NCI-H187 (cell line): ENCODE measurements around the gene SLC27A2.
"Not testable (repeated sequence)": the region's sequence is repeated elsewhere in the genome, so short reads cannot be mapped to it uniquely, and the experiment has no call there.

Experiments used
- DNase-seq, 2 experiments: peaks; one replicate each; lab custom pipeline; 2025; lab: John Stamatoyannopoulos, UW

The SLC27A2 gene

DNA sequence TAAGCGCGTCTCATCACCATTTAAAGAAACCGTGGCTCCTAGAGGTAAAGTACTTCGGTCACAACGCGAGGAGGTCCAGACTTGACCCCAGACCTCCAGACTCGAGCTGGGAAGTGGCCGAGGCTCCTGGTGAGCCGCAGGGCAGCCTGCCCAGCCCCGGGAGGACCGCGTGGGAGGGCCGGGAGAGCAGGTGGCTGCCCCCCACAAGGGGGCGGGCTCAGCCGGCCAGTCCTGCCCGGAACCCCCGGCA lies at the start of gene SLC27A2:
Gene SLC27A2 (plus strand): TSS at position 228 of the 250 bp plus-strand sequence. CDS start 232 bp downstream, outside the sequence.
- peak in 1 of 2 experiments; percentile 36 for DNase-seq

DNA sequence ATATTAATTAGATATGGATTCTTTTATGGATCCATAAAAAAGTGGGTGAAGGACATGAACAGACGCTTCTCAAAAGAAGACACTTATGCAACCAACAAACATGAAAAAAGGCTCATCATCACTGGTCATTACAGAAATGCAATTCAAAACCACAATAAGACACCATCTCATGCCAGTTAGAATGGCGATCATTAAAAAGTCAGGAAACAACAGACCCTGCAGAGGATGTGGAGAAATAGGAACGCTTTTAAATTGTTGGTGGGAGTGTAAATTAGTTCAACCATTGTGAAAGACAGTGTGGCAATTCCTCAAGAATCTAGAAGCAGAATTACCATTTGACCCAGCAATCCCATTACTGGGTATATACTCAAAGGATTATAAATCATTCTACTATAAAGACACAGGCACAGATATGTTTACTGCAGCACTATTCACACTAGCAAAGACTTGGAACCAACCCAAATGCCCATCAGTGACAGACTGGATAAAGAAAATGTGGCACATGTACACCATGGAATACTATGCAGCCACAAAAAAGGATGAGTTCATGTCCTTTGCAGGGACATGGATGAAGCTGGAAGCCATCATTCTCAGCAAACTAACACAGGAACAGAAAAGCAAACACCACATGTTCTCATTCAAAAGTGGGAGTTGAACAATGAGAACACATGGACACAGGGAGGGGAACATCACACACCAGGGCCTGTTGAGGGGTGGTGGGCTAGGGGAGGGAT lies 49.6 kb upstream of the SLC27A2 start:
- DNase-seq, result not testable (repeated sequence)

DNA sequence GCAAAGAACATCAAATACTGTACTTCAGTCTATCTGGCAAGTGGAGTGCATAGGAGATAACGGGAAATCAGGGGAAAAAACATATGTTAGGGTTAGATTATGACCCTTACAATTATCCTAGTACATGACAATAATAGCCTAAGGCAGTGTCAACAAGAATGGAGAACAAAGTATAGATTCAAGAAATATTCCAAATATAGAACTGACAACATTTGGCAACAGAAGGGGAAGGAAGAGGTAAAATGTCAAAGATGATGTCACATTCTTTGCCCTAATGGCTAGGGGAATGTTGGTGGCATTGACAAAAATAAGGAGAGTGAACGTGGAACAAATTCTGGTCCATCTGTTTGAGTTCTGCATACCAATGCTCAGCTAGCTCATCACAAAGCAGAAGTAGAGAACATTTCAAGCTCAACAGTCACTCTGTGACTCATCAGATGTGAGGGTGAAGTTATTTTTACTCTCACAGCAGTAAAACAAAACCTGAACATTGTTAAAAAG lies 47.4 kb upstream of the SLC27A2 start:
- no peak for DNase-seq

DNA sequence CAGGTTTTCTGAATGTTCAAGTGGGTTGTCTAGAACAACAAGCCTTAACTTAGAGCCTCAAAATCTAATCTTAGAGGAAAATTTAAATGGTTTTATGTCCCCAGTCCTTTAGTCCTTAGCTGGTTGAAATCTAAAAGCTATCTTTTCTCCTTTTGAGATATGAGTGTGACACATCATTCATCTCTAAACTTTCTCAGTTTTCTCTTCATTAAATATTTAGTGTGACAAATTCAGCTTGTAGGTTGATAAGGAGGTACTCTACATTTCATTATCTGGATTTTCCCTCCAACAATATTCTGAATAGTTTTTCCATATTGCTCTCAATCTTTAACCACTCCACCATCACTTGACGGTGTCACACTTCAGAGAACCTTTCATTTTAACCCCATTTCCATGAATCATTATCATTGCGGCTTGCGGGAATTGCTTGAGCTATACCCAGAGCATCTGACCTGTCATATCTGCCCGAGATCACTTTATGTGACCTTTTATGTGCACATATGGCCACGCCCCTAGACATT lies 46.9 kb upstream of the SLC27A2 start:
- DNase-seq, result no peak

DNA sequence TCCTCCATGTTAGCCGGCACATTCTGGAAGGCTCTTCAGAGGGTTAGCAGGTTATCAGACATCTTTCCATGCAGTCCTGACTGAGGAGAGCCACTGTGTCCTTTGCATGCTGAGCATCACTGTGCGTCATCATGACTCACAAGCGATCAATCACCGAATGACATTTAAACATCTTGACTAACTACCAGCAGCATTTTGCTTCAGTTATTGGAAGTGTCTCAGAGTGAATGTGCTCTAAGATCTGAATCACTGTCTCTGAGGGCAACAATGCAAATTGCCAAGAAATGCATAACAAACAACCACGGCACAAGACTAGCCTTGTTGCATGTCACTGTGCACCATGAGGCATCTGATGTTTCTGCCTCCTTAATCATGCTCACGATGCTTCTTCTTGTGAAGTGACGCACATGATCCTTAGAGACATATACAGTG lies 44.6 kb upstream of the SLC27A2 start:
- DNase-seq, result no peak

DNA sequence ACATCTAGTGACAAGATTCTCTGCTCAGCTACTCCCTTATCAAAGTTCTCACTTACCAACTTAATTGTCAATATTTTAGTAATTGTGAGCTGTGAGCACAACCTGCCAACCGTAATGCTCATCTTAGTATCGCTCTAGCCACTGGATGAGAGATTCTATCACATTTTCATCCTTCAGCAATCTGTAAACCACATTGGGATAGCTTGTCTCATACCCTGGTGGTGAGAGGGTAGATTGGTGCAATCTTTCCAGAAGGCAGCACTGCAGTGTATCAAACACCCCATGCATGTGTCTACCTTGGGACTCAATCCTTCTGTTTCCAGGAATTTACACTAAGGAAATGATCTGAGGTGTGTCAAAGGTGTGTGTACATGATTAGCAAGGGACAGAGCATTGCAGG lies 44.1 kb upstream of the SLC27A2 start:
- no peak for DNase-seq

DNA sequence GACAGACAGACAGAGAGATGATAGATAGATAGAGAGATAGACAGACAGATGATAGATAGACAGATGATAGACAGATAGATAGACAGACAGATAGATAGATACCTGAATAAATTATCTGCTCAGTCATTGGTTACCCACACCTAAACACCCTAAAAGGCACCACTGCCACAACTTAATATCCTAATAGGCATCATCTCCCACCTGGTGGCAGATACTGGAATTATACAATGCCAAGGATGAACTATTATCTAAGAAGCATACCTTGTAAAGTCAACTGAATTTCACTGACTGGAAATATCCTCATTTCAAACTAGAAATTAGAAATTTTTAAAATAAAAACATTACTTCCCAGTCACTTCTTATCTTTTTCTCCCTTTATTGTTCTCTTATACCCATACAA lies 43.6 kb upstream of the SLC27A2 start:
- DNase-seq, result no peak

DNA sequence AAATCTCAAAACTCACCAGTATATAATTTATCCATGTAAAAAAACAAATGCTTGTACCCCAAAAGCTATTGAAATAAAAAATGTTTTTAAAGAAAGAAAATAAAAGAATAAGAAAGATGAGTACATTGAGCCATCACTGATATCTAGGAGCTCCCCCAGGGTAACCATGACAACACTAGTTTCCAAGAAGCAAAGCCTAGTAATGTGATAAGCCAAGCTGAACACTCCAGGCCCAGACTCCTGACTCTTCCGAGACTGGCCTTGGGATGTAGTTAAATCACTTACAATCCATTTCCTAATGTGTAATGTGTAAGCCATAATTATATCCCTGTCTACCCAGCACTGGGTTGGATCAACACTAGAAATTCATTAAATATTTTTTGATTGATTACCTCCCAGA lies 41.9 kb upstream of the SLC27A2 start:
- no peak for DNase-seq

DNA sequence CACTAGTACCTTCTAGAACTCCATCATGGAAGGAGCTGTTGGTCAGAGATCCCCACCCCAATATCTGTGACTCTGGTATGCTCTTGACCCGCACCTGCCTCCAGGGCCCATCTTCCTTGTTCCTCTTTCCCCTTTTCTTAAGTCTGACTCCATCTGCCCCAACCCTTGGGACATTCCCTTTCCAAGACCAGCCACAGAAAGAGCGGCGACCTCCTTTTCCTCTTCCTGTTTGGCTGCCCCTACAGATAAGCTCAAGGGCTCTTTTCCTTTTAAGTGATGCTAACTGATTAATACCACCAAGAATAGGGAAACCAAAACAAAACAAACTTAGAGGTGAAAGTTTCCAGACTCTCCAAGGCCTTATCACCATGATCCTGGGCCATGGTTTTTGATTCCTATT lies 41.0 kb upstream of the SLC27A2 start:
- no peak for DNase-seq

DNA sequence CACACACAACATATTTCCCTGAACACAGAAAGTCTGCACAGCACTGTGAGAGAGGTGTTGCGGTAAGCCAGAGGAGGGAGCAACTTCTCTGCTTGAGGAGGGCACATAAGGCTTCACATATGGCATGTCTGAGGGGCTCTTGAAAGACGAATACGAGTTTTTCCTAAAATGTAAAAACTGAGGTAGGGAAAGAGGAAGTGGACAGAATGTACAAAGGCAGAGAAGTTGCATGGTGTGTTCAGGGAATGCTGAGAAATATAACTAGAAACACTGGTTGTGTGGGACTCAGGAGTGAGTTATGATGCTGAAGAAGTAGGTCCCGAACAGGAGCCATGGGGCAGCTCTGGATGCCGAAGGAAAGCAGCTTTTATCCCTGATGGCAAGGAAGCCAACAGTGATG lies 40.1 kb upstream of the SLC27A2 start:
- DNase-seq, result no peak

DNA sequence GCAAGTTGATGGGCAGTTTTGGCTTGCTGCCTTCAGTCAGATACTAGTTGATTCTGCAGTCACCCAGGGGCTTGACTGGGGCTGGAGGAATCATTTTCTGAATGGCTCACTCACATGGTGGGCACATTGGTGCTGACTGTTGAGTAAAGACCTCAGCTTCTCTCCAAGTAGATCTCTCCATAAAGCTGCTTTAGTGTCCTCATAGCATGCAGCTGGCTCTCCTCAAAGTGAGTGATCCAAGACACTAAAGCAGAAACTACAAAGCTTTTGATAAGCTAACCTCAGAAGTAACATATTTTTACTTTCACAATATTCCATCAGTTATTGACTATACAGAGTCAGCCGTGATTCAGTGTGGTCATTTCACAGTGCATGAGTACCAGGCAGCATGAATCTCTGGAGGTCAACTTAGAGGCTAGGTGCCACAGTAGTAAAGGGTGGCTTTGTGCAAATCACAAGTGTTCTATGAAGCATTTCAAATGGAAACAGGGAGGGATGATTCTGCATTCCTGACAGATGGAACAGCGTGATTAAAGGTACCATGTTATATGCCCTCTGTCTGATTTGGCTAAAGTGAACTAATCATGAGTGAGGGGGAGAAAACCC lies 38.6 kb upstream of the SLC27A2 start:
- no peak for DNase-seq

DNA sequence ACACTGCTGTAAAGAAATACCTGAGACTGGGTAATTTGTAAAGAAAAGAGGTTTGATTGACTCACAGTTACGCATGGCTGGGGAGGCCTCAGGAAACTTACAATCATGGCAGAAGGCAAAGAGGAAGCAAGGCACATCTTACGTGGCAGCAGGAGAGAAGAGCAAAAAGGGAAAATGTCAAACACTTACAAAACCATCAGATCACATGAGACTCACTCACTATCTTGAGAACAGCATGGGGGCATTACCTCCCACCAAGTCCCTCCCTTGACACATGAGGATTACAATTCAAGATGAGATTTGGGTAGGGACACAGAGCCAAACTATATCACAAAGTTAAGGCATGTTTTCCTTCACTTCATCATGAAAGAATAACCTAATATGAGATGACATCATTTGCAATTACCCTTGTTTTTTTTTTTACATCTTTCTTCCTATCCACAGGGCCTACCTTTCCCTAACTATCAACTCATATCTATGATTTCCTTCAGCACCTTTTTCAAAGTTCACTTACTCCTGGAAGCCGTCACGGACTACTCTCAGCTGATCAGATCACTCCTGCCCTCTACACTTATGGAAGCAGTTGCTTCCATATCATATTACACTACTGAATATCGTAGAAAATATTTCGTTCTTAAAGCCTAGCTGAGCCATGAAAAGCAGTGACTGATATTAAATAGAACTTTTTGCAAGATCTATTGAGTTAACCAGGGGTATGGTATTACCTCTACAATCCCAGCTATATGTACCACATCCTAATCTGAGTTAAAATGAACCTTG lies 37.5 kb upstream of the SLC27A2 start:
- no peak for DNase-seq

DNA sequence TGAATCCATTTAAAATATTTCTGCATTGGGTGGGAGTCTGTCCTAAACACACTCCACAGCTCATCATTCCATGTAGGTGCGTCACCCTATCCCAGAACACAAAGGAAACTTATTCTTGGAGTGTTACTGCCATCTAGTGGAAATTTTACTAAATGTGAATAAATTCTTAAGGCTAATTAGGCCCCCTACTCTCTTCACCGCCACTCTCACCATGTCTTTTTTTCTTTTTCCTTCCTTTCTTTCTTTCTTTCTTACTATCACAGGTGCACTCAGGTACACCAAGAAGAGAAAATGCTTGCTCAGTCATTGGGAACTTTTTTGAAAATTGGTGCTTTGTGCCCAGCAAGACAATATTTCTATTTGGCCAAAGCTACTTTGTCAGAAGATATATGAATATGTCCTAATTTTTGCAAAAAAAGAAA lies 36.5 kb upstream of the SLC27A2 start:
- peak in 1 of 2 experiments; percentile 7 for DNase-seq

DNA sequence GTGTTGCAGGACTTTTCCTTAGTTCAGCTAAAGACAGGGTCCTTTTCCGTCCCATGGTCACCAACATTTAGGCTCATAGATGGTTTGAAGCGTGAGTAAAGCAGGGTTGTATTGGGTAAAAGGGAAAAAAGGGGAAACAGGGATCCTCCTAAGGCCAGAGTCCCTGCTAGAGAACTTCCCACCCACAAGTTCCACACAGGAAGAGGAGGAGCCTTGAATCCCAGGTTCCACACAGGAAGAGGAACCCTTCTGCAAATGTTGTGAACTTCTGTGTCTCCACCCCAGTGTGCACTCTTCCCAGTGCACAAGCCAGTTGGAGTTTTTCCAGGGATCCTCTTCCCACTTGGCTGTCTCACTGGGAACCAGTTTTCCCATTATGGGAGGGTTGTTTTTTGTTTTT lies 35.4 kb upstream of the SLC27A2 start:
- no peak for DNase-seq

DNA sequence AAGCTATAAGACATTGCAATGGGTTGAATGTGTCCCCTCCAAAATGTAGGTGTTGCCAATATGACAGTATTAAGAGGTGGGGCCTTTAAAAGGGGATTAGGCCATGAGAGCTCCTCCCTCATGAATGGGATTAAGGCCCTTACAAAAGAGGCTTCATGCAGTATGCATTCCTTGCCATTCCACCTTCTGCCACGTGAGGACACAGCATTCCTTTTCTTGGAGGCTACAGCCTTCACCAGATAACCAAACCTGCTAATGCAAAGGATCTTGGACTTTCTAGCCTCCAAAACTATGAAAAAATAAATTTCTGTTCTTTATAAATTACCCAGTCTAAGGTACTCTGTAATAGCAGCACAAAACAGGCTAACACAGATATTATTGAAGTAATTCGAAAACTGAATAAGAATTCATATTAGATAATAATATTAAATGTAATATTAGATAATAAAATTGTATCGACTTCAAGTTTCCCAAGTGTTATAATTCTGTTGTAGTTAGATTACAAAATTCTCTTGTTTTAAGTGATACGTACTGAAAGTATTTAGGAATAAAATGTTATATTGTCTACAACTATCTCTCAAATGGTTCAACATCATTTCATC lies 33.5 kb upstream of the SLC27A2 start:
- no peak for DNase-seq

DNA sequence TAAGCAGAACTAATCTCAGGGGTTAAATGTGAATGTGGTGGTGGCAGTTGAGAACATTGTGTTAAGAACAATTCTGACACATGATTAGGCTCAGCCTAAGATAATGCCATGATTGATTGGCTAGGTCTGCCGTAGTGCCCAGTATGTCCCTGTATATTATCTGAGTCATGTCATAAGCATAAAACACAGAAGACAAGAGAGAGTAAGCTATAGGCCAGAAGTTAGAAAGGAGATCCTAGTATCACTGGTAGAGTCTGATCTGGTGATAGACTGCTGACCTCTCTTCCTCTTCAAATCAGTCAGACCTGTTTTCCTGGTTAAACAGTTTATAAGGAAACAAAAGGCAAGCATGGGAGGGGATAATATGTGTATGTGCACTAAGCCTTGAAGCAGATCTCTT lies 32.9 kb upstream of the SLC27A2 start:
- DNase-seq, result no peak

DNA sequence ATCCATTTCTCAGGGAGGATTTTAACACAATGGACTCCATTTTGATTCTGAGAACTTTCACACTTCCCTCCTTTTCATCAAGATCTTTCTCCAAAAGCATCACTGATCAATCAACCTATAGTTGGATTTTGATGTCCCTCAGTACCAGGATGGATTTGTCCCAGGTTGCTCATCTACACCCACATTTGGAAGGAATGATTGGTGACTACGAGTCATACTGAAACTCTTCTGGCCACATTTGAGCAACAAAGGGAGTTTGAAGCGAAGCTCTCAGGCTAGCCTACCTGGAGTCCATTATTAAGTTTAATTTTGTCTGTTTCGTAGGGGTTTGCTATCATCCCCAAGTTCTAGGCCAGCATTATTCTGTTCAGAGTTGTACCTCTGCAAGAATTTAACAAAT lies 31.6 kb upstream of the SLC27A2 start:
- no peak for DNase-seq

DNA sequence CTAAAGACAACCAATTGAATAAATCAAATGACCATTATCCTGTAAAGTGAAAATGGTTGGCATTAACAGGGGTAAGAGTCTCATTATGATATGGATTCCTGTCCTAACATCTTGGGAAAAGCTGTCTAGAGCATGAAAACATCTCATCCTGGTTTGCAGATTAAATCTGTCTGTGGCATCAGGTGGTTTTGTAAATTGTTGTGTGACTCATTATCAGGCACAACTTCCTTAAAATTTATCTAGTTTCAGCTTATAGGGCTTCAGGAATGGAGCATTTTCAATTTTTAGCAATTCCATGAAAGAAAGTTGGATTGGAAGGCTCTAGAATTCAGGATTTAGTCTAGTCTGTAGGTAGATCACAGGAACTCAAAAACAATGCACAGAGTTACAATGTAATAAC lies 31.1 kb upstream of the SLC27A2 start:
- no peak for DNase-seq

DNA sequence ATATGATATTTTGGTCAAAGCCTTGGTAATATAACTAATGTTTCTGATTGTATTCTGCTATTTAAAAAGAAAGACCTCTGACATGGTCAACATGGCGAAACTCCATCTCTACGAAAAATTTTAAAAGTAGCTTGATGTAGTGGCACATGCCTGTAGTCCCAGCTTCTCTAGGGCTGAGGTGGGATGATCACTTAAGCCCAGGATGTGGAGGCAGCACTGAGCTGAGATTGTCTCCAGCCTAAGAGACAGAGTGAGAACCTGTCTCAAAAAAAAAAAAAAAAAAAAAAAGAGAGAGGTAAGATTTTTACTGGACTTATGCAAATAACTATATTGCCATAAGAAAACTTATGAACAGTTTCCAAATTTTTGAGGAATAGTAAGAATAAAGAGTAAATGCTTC lies 30.5 kb upstream of the SLC27A2 start:
- DNase-seq, result no peak

DNA sequence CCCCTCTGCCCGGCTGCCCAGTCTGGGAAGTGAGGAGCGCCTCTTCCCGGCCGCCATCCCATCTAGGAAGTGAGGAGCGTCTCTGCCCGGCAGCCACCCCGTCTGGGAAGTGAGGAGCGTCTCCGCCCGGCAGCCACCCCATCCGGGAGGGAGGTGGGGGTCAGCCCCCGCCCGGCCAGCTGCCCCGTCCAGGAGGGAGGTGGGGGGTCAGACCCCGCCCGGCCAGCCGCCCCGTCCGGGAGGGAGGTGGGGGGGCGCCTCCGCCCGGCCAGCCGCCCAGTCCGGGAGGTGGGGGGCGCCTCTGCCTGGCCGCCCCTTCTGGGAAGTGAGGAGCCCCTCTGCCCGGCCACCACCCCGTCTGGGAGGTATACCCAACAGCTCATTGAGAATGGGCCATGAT lies 23.8 kb upstream of the SLC27A2 start:
- not testable (repeated sequence) for DNase-seq

DNA sequence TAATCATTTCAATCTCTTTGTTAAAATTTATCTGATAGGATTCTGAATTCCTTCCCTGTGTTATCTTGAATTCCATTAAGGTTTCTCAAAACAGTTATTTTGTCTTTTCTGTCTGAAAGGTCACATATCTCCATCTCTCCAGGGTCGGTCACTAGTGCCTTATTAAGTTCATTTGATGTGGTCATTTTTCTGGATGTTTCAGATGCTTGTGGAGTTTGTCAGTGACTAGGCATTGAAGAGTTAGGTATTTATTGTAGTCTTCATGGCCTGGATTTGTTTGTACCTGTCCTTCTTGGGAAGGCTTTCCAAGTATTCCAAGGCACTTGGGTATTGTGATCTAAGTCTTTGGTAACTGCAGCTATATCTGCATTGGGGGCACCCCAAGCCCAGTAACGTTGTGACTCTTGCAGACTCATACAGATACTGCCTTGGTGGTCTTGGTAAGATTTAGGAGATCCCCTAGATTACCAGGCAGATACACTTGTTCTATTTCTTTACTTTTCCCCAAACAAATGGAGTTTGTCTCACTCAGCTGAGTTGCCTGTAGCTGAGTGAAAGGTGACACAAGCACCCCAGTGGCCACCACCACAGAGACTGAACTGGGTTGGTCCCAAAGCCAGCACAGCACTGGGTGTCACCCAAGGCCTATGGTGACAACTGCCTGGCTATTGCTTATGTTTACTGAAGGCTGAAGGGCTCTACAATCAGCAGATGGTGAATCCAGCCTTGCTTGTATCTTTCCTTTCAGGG lies 18.9 kb upstream of the SLC27A2 start:
- no peak for DNase-seq
